GM23338 (cell line): ENCODE data around the gene FHIT. TPM values are rescaled to one million over a fixed set of nuclear protein-coding genes. Genes with fewer than 3 reads are reported as not detected.
A peak's percentile ranks its signal among the peaks of the same experiment; 100 is the strongest.

Experiments
- ATAC-seq: fragments of 200-7000 bp; cut with Tn5 transposase; 3 replicates; pipeline ENCODE4 v1.9.1; 2020
- DNase-seq: peaks from one replicate; pipeline ENCODE4 v3.0.0-alpha.2; 2015; ENCODE audit warnings: low spot score
- H2AFZ ChIP-seq: fragments of 200-600 bp; sonication (generic); 2 replicates; pipeline ENCODE4 v1.8.0; 2016; ENCODE audit warnings: antibody characterized with exemption, mild to moderate bottlenecking, moderate library complexity
- H3F3A ChIP-seq: fragments of 200-600 bp; sonication (generic); replicated peaks from 2 replicates; pipeline ENCODE4 v1.8.0; 2017; ENCODE audit warnings: antibody characterized with exemption, mixed run types, low read depth
- H3K27ac ChIP-seq: fragments of 200-600 bp; sonication (generic); 2 replicates; pipeline ENCODE4 v1.6.1; 2016; ENCODE audit warnings: low read depth
- H3K27me3 ChIP-seq: fragments of 200-600 bp; sonication (generic); 2 replicates; pipeline ENCODE4 v1.8.0; 2016; ENCODE audit warnings: mild to moderate bottlenecking, mixed run types, moderate library complexity; ENCODE audit not compliant: insufficient read depth
- H3K36me3 ChIP-seq: fragments of 200-600 bp; sonication (generic); 2 replicates; pipeline ENCODE4 v1.8.0; 2016; ENCODE audit warnings: mild to moderate bottlenecking; ENCODE audit not compliant: insufficient read depth
- H3K4me1 ChIP-seq: fragments of 200-600 bp; sonication (generic); 2 replicates; pipeline ENCODE4 v1.8.0; 2016; ENCODE audit warnings: mild to moderate bottlenecking, moderate library complexity; ENCODE audit not compliant: insufficient read depth
- H3K4me2 ChIP-seq: fragments of 200-600 bp; sonication (generic); 2 replicates; pipeline ENCODE4 v1.7.1; 2017; ENCODE audit warnings: mixed run types
- H3K4me3 ChIP-seq: fragments of 200-600 bp; sonication (generic); 2 replicates; pipeline ENCODE4 v1.6.1; 2016; ENCODE audit warnings: mixed run types
- H3K79me2 ChIP-seq: fragments of 200-600 bp; sonication (generic); replicated peaks from 2 replicates; pipeline ENCODE4 v1.8.0; 2017; ENCODE audit warnings: mild to moderate bottlenecking; ENCODE audit not compliant: insufficient read depth
- H3K9me2 ChIP-seq: fragments of 200-600 bp; sonication (generic); 2 replicates; pipeline ENCODE4 v1.8.0; 2017; ENCODE audit not compliant: insufficient read depth
- H4K20me1 ChIP-seq: fragments of 200-600 bp; sonication (generic); replicated peaks from 2 replicates; pipeline ENCODE4 v1.8.0; 2017; ENCODE audit warnings: mild to moderate bottlenecking; ENCODE audit not compliant: insufficient read depth
- H3K27ac Mint-ChIP-seq: 2 replicates; pipeline ENCODE4 v1.8.0; 2020; ENCODE audit warnings: inconsistent platforms, mild to moderate bottlenecking, moderate library complexity, mixed read lengths
- H3K27me3 Mint-ChIP-seq: 3 replicates; pipeline ENCODE4 v1.8.0; 2022; ENCODE audit warnings: low read depth, mild to moderate bottlenecking, moderate library complexity, mixed read lengths, inconsistent platforms; ENCODE audit not compliant: insufficient read depth, poor library complexity
- H3K36me3 Mint-ChIP-seq: 3 replicates; pipeline ENCODE4 v1.8.0; 2021; ENCODE audit warnings: low read depth, mild to moderate bottlenecking, inconsistent platforms, moderate library complexity, mixed read lengths
- H3K4me1 Mint-ChIP-seq: 3 replicates; pipeline ENCODE4 v1.8.0; 2020; ENCODE audit warnings: mild to moderate bottlenecking, inconsistent platforms, mixed read lengths
- H3K4me3 Mint-ChIP-seq: 3 replicates; pipeline ENCODE4 v1.8.0; 2021; ENCODE audit warnings: moderate library complexity, mild to moderate bottlenecking, inconsistent platforms, mixed read lengths
- H3K9me3 Mint-ChIP-seq: 3 replicates; pipeline ENCODE4 v1.8.0; 2020; ENCODE audit warnings: moderate library complexity, mild to moderate bottlenecking, inconsistent platforms, mixed read lengths
- CTCF ChIP-seq, 2 experiments: fragments of 200-600 bp in 1 of 2; sonication (generic) in 1 of 2; conservative IDR thresholded peaks; 2 replicates each; pipeline versions ENCODE4 v1.5.1 to v1.6.1; 2016 to 2017; ENCODE audit warnings: antibody characterized with exemption in 2 of 2, low read depth in 2 of 2, mild to moderate bottlenecking in 2 of 2, moderate library complexity in 1 of 2
- POLR2AphosphoS5 ChIP-seq: IDR thresholded peaks from 2 replicates; pipeline ENCODE4 v1.6.1; 2016; ENCODE audit warnings: antibody characterized with exemption, low read depth
- STAT1 ChIP-seq: IDR thresholded peaks from one replicate; pipeline ENCODE4 v1.6.1; 2016; ENCODE audit warnings: antibody characterized with exemption; ENCODE audit not compliant: unreplicated experiment
- ZNF462 ChIP-seq: fragments of 250-450 bp; sonication (Bioruptor Pico); IDR thresholded peaks from 2 replicates; pipeline ENCODE4 v1.5.0; 2020; ENCODE audit warnings: mild to moderate bottlenecking, moderate library complexity
- polyA plus RNA-seq: library from polyadenylated mRNA; unstranded; fragments of >200 nt; fragmentation: Nextera tagmentation; extraction: Ambion mirVana; gene quantifications from 2 replicates; pipeline ENCODE4 v1.2.1, GENCODE V29; 2016
- total RNA-seq: library from RNA; depleted of rRNA; stranded (reverse); fragments of >200 nt; shearing (Covaris generic); gene quantifications from 2 replicates; pipeline ENCODE4 v1.2.3, GENCODE V29; 2014

Gene FHIT
- total and polyA plus RNA-seq, 2 experiments from 2014 or later, result 3.0 to 8.3 TPM

GRCh38 chr3:60610441-60611112 lies 640.7 kb downstream of the FHIT start (continued):
- TF ChIP-seq ZNF462 (CRISPR knock-in tag) (no peak), CTCF (conservative IDR thresholded peaks at IDR 0.05; ENCODE audit: low read depth in 2 of 2) (no peak)

- H3K4me1 ChIP-seq, result peaks cover 10% of the 10 kb centered on the region
- Mint-ChIP-seq H3K4me1 (peaks cover 13% of the 10 kb centered on the region), H3K27ac (no peak overlapping the region), H3K27me3 (peaks cover 1% of the 10 kb centered on the region), H3K4me3 (no peak overlapping the region), H3K9me3 (no peaks in the 10 kb centered on the region; the same call in 2 of the 3 replicates), H3K36me3 (no peaks in the 10 kb centered on the region)
- no peak overlapping the region for H2AFZ ChIP-seq
- H3F3A ChIP-seq, result no peaks in the 10 kb centered on the region
- no peaks in the 10 kb centered on the region for H3K9me2 ChIP-seq
- no peaks in the 10 kb centered on the region for H4K20me1 ChIP-seq
- H3K36me3 ChIP-seq, result no peaks in the 10 kb centered on the region; the same call in 1 of the 2 replicates
- no peaks in the 10 kb centered on the region for H3K79me2 ChIP-seq
- H3K4me3 ChIP-seq, result no peak overlapping the region
- peak; percentile 47 for DNase-seq
- H3K27ac ChIP-seq, result no peak overlapping the region
- peak; percentile 80 for ATAC-seq
- H3K27me3 ChIP-seq, result no peaks in the 10 kb centered on the region
- 0 out of 2 replicates have a peak overlapping the region, but pooled peaks have one; percentile 21 for H3K4me2 ChIP-seq
- TF ChIP-seq POLR2AphosphoS5, result no peak
- no peak for TF ChIP-seq STAT1
- TF ChIP-seq ZNF462 (CRISPR knock-in tag), result no peak
These were observed 641.8 kb downstream of the FHIT start for GRCh38 chr3:60609446-60609845.
